GM10266 (cell line): ENCODE measurements around the gene OGDH.

Source experiments
- DNase-seq: peaks from one replicate; pipeline ENCODE4 v3.0.0; 2012; ENCODE audit errors: extremely low spot score
- CTCF ChIP-seq: IDR thresholded peaks from 2 replicates; pipeline ENCODE4 v1.5.1; 2012; ENCODE audit warnings: mild to moderate bottlenecking, low read depth; ENCODE audit not compliant: control insufficient read depth, insufficient read depth; ENCODE audit errors: missing control alignments

The OGDH gene

GRCh38 chr7:44636926-44637325 lies 30.5 kb downstream of the OGDH start:
- no peak for TF ChIP-seq CTCF
- no peak for DNase-seq

- no peak for TF ChIP-seq CTCF
- DNase-seq = peak; percentile 71
Observed at GRCh38 chr7:44637788-44638594, 31.6 kb downstream of the OGDH start.

GRCh38 chr7:44638611-44639557 lies 32.5 kb downstream of the OGDH start:
- DNase-seq = peak; percentile 63

GRCh38 chr7:44639671-44640321 lies 33.4 kb downstream of the OGDH start:
- no peak for DNase-seq
- TF ChIP-seq CTCF = no peak

More at GRCh38 chr7:44638611-44639557, 32.5 kb downstream of the OGDH start:
- no peak for TF ChIP-seq CTCF

- TF ChIP-seq CTCF = no peak
Observed at GRCh38 chr7:44643206-44643605, 36.8 kb downstream of the OGDH start.

GRCh38 chr7:44645254-44645653 lies 38.8 kb downstream of the OGDH start:
- no peak for TF ChIP-seq CTCF

More at GRCh38 chr7:44643206-44643605, 36.8 kb downstream of the OGDH start:
- no peak for DNase-seq

GRCh38 chr7:44645696-44646095 lies 39.3 kb downstream of the OGDH start:
- DNase-seq = no peak

More at GRCh38 chr7:44645254-44645653, 38.8 kb downstream of the OGDH start:
- no peak for DNase-seq

More at GRCh38 chr7:44645696-44646095, 39.3 kb downstream of the OGDH start:
- TF ChIP-seq CTCF = no peak
